H1 (cell line): ENCODE measurements around the gene GRIK4. TPM values are rescaled to one million over a fixed set of nuclear protein-coding genes. Genes with fewer than 3 reads are reported as not detected.

ENCODE experiments used
- BCL11A ChIP-seq, 2 experiments: IDR thresholded peaks; one replicate each; pipeline ENCODE4 v1.6.1; 2011; ENCODE audit warnings: low read depth in 2 of 2, low read length in 2 of 2, mild to moderate bottlenecking in 2 of 2
- BRCA1 ChIP-seq: IDR thresholded peaks from 2 replicates; pipeline ENCODE4 v1.6.1; 2012; ENCODE audit warnings: low read depth, low read length, improper control_type of control experiment
- CREB1 ChIP-seq: IDR thresholded peaks from 2 replicates; pipeline ENCODE4 v1.6.1; 2012; ENCODE audit warnings: inconsistent platforms
- CTBP2 ChIP-seq: IDR thresholded peaks from 2 replicates; pipeline ENCODE4 v1.7.0; 2011; ENCODE audit warnings: borderline replicate concordance, mild to moderate bottlenecking, moderate library complexity, mixed read lengths, low read length; ENCODE audit not compliant: insufficient read depth, insufficient read length
- NANOG ChIP-seq: IDR thresholded peaks from 2 replicates; pipeline ENCODE4 v1.6.1; 2011; ENCODE audit warnings: low read length, low read depth, mild to moderate bottlenecking, inconsistent platforms; ENCODE audit not compliant: insufficient read depth, poor library complexity, severe bottlenecking
- POU5F1 ChIP-seq: IDR thresholded peaks from 2 replicates; pipeline ENCODE4 v1.6.1; 2011; ENCODE audit warnings: low read depth, mild to moderate bottlenecking, low read length, moderate library complexity
- SP4 ChIP-seq: IDR thresholded peaks from 2 replicates; pipeline ENCODE4 v1.6.1; 2012; ENCODE audit warnings: low read length, inconsistent platforms
- YY1 ChIP-seq: IDR thresholded peaks from 2 replicates; pipeline ENCODE4 v1.6.1; 2011; ENCODE audit warnings: low read depth, mild to moderate bottlenecking, low read length
- ZNF274 ChIP-seq: IDR thresholded peaks from 2 replicates; pipeline ENCODE4 v1.7.0; 2012; ENCODE audit warnings: low read length, borderline replicate concordance; ENCODE audit errors: extremely low read depth
- polyA plus RNA-seq, 7 experiments: library from polyadenylated mRNA; depleted of rRNA in 3 of 7; stranded (reverse) in 5 of 7; unstranded in 2 of 7; fragments of >200 nt in 5 of 7; fragments of 200-250 nt in 2 of 7; gene quantifications; 1 replicate in 5 of 7; 2 replicates in 1 of 7; 4 replicates in 1 of 7; pipeline versions ENCODE4 v1.2.1 to v1.2.3, GENCODE V29; 2011 to 2013; ENCODE audit warnings: missing spikeins in 2 of 7, mixed read lengths in 2 of 7
- total RNA-seq: library from RNA; stranded (reverse); fragmentation: NEBNext Ultra II Directional; extraction: Animal tissue kit (Norgen Biotek cat#: 25700); gene quantifications from 2 replicates; pipeline ENCODE4 v1.2.1, GENCODE V29; 2021
- TF ChIP-seq, protein P1 (sequence below): fragments of 300-600 bp; sonication (generic); IDR thresholded peaks from 2 replicates; pipeline ENCODE4 v1.7.1; 2012; ENCODE audit warnings: low read length, moderate library complexity, mild to moderate bottlenecking, inconsistent platforms; ENCODE audit not compliant: insufficient replicate concordance
- TF ChIP-seq, protein P2 (sequence below): IDR thresholded peaks from 2 replicates; pipeline ENCODE4 v1.6.1; 2011; ENCODE audit warnings: low read length, improper control_type of control experiment

Gene GRIK4
- total and polyA plus RNA-seq, 2 of the 8 experiments (the other 6 are each of a cell fraction or from before 2014, with no cell fraction given), result 1.2 to 2.9 TPM

DNA sequence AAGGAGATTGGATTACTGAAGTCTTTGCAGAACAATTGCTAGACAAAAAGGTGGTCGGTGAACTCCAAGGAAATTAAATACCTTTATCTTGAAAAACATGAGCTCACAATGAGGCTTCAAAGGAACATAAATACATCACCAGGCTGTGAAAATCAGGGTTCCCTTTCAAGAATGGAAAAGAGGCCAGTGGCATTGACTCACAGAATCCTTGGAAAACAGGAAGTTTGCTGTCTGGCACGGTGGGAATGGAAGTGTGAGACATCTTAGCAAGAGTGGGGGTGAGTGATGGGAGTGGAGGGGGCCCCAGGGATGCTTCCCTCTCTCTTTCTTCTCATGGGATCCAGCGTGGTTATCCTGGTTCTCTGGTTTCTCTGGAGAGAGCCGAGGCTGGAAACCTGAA lies 463.4 kb downstream of the GRIK4 start (continued):
- TF ChIP-seq, protein P1, sequence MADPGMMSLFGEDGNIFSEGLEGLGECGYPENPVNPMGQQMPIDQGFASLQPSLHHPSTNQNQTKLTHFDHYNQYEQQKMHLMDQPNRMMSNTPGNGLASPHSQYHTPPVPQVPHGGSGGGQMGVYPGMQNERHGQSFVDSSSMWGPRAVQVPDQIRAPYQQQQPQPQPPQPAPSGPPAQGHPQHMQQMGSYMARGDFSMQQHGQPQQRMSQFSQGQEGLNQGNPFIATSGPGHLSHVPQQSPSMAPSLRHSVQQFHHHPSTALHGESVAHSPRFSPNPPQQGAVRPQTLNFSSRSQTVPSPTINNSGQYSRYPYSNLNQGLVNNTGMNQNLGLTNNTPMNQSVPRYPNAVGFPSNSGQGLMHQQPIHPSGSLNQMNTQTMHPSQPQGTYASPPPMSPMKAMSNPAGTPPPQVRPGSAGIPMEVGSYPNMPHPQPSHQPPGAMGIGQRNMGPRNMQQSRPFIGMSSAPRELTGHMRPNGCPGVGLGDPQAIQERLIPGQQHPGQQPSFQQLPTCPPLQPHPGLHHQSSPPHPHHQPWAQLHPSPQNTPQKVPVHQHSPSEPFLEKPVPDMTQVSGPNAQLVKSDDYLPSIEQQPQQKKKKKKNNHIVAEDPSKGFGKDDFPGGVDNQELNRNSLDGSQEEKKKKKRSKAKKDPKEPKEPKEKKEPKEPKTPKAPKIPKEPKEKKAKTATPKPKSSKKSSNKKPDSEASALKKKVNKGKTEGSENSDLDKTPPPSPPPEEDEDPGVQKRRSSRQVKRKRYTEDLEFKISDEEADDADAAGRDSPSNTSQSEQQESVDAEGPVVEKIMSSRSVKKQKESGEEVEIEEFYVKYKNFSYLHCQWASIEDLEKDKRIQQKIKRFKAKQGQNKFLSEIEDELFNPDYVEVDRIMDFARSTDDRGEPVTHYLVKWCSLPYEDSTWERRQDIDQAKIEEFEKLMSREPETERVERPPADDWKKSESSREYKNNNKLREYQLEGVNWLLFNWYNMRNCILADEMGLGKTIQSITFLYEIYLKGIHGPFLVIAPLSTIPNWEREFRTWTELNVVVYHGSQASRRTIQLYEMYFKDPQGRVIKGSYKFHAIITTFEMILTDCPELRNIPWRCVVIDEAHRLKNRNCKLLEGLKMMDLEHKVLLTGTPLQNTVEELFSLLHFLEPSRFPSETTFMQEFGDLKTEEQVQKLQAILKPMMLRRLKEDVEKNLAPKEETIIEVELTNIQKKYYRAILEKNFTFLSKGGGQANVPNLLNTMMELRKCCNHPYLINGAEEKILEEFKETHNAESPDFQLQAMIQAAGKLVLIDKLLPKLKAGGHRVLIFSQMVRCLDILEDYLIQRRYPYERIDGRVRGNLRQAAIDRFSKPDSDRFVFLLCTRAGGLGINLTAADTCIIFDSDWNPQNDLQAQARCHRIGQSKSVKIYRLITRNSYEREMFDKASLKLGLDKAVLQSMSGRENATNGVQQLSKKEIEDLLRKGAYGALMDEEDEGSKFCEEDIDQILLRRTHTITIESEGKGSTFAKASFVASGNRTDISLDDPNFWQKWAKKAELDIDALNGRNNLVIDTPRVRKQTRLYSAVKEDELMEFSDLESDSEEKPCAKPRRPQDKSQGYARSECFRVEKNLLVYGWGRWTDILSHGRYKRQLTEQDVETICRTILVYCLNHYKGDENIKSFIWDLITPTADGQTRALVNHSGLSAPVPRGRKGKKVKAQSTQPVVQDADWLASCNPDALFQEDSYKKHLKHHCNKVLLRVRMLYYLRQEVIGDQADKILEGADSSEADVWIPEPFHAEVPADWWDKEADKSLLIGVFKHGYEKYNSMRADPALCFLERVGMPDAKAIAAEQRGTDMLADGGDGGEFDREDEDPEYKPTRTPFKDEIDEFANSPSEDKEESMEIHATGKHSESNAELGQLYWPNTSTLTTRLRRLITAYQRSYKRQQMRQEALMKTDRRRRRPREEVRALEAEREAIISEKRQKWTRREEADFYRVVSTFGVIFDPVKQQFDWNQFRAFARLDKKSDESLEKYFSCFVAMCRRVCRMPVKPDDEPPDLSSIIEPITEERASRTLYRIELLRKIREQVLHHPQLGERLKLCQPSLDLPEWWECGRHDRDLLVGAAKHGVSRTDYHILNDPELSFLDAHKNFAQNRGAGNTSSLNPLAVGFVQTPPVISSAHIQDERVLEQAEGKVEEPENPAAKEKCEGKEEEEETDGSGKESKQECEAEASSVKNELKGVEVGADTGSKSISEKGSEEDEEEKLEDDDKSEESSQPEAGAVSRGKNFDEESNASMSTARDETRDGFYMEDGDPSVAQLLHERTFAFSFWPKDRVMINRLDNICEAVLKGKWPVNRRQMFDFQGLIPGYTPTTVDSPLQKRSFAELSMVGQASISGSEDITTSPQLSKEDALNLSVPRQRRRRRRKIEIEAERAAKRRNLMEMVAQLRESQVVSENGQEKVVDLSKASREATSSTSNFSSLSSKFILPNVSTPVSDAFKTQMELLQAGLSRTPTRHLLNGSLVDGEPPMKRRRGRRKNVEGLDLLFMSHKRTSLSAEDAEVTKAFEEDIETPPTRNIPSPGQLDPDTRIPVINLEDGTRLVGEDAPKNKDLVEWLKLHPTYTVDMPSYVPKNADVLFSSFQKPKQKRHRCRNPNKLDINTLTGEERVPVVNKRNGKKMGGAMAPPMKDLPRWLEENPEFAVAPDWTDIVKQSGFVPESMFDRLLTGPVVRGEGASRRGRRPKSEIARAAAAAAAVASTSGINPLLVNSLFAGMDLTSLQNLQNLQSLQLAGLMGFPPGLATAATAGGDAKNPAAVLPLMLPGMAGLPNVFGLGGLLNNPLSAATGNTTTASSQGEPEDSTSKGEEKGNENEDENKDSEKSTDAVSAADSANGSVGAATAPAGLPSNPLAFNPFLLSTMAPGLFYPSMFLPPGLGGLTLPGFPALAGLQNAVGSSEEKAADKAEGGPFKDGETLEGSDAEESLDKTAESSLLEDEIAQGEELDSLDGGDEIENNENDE, result no peak
- TF ChIP-seq BRCA1 (no peak), POU5F1 (no peak), YY1 (no peak), CREB1 (no peak), BCL11A (IDR thresholded peaks at IDR 0.05; ENCODE audit: low read depth in 2 of 2, low read length in 2 of 2) (no peak), ZNF274 (no peak), CTBP2 (no peak), SP4 (no peak), NANOG (no peak)
- TF ChIP-seq, protein P2, sequence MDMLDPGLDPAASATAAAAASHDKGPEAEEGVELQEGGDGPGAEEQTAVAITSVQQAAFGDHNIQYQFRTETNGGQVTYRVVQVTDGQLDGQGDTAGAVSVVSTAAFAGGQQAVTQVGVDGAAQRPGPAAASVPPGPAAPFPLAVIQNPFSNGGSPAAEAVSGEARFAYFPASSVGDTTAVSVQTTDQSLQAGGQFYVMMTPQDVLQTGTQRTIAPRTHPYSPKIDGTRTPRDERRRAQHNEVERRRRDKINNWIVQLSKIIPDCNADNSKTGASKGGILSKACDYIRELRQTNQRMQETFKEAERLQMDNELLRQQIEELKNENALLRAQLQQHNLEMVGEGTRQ, result no peak
